Neural cell (in vitro differentiated cells): Measurements from ENCODE around the gene SERPINH1.

Experiments
- EP300 ChIP-seq: fragments of 450-650 bp; conservative IDR thresholded peaks from 2 replicates; pipeline ENCODE4 v1.6.1; 2014; ENCODE audit warnings: antibody characterized with exemption, mild to moderate bottlenecking, moderate library complexity; ENCODE audit not compliant: poor library complexity, severe bottlenecking
- EZH2 ChIP-seq: fragments of 200-600, 300-800 bp; shearing (Covaris generic), sonication (generic); IDR thresholded peaks from 2 replicates; pipeline ENCODE4 v1.6.1; 2014; ENCODE audit warnings: antibody characterized with exemption, low read length, borderline replicate concordance, mild to moderate bottlenecking; ENCODE audit not compliant: insufficient read depth, poor library complexity, severe bottlenecking
- MXI1 ChIP-seq: fragments of 450-650 bp; conservative IDR thresholded peaks from 2 replicates; pipeline ENCODE4 v1.6.1; 2014; ENCODE audit warnings: antibody characterized with exemption, mild to moderate bottlenecking; ENCODE audit not compliant: poor library complexity, severe bottlenecking
- POLR2AphosphoS5 ChIP-seq: IDR thresholded peaks from 2 replicates; pipeline ENCODE4 v1.6.1; 2012
- RAD21 ChIP-seq: fragments of 450-650 bp; conservative IDR thresholded peaks from 2 replicates; pipeline ENCODE4 v1.6.1; 2014; ENCODE audit warnings: antibody characterized with exemption, mild to moderate bottlenecking, moderate library complexity
- SMC3 ChIP-seq: fragments of 450-650 bp; conservative IDR thresholded peaks from 2 replicates; pipeline ENCODE4 v1.6.1; 2014; ENCODE audit warnings: antibody characterized with exemption, mild to moderate bottlenecking, moderate library complexity; ENCODE audit not compliant: poor library complexity
- TAF1 ChIP-seq: IDR thresholded peaks from 2 replicates; pipeline ENCODE4 v1.6.1; 2012; ENCODE audit warnings: low read depth
- TF ChIP-seq, protein P1 (sequence below): IDR thresholded peaks from 2 replicates; pipeline ENCODE4 v1.6.1; 2012; ENCODE audit warnings: borderline replicate concordance
- TF ChIP-seq, protein P2 (sequence below): fragments of 450-650 bp; IDR thresholded peaks from 2 replicates; pipeline ENCODE4 v1.5.1; 2014; ENCODE audit warnings: antibody characterized with exemption, mild to moderate bottlenecking, moderate library complexity; ENCODE audit not compliant: poor library complexity, severe bottlenecking

DNA sequence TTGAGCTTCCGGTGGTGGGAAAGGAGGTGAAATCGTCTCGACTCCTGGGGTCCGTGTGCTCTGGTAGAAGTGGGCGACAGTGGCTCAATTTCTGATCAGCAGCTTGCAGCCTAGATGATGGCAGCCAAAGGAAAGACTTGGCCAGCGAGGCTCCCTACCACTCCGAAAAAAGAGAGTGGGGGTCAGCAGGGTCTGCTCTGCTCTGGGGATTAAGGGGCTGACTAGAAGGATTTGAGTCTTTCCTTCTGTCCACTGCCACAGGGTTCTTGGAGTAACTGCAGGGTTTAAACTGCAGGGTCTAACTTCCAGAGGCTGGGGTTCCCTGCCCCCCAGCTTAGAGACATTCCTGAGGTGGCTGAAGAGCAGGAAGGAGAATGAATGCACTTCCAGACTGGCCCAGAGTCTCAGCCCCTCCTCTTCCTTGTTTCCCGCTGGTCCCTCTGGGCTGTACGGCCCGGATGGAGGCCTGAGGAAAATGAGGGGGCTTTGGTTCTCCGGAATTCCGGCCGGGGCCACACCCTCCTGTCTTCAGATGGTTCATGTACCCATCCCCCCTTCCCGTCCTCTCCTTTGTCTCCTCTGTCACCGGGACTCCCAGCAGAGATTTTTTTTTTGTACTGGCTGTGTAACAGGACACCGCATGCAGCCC is 907 bp downstream of the SERPINH1 start:
- TF ChIP-seq, protein P1, sequence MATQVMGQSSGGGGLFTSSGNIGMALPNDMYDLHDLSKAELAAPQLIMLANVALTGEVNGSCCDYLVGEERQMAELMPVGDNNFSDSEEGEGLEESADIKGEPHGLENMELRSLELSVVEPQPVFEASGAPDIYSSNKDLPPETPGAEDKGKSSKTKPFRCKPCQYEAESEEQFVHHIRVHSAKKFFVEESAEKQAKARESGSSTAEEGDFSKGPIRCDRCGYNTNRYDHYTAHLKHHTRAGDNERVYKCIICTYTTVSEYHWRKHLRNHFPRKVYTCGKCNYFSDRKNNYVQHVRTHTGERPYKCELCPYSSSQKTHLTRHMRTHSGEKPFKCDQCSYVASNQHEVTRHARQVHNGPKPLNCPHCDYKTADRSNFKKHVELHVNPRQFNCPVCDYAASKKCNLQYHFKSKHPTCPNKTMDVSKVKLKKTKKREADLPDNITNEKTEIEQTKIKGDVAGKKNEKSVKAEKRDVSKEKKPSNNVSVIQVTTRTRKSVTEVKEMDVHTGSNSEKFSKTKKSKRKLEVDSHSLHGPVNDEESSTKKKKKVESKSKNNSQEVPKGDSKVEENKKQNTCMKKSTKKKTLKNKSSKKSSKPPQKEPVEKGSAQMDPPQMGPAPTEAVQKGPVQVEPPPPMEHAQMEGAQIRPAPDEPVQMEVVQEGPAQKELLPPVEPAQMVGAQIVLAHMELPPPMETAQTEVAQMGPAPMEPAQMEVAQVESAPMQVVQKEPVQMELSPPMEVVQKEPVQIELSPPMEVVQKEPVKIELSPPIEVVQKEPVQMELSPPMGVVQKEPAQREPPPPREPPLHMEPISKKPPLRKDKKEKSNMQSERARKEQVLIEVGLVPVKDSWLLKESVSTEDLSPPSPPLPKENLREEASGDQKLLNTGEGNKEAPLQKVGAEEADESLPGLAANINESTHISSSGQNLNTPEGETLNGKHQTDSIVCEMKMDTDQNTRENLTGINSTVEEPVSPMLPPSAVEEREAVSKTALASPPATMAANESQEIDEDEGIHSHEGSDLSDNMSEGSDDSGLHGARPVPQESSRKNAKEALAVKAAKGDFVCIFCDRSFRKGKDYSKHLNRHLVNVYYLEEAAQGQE: no peak
- TF ChIP-seq, protein P2, sequence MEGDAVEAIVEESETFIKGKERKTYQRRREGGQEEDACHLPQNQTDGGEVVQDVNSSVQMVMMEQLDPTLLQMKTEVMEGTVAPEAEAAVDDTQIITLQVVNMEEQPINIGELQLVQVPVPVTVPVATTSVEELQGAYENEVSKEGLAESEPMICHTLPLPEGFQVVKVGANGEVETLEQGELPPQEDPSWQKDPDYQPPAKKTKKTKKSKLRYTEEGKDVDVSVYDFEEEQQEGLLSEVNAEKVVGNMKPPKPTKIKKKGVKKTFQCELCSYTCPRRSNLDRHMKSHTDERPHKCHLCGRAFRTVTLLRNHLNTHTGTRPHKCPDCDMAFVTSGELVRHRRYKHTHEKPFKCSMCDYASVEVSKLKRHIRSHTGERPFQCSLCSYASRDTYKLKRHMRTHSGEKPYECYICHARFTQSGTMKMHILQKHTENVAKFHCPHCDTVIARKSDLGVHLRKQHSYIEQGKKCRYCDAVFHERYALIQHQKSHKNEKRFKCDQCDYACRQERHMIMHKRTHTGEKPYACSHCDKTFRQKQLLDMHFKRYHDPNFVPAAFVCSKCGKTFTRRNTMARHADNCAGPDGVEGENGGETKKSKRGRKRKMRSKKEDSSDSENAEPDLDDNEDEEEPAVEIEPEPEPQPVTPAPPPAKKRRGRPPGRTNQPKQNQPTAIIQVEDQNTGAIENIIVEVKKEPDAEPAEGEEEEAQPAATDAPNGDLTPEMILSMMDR: no peak
- no peak for TF ChIP-seq POLR2AphosphoS5
- TF ChIP-seq EZH2: no peak
- TF ChIP-seq EP300: no peak
- TF ChIP-seq TAF1: no peak
- no peak for TF ChIP-seq RAD21
- no peak for TF ChIP-seq MXI1
- no peak for TF ChIP-seq SMC3
